CD14-positive monocyte (primary cell): ENCODE measurements around the gene TMEM187. TPM values are rescaled to one million over a fixed set of nuclear protein-coding genes. Genes with fewer than 3 reads are reported as not detected.

ENCODE experiments used
- DNase-seq, 3 donors: peaks; one replicate each; pipeline ENCODE4 v3.0.0-alpha.2; 2011 to 2022
- H2AFZ ChIP-seq: 2 replicates; pipeline ENCODE4 v1.6.0; 2012; ENCODE audit warnings: mild to moderate bottlenecking, low read depth, low read length, inconsistent platforms; ENCODE audit not compliant: insufficient read depth, poor library complexity, severe bottlenecking
- H3K27ac ChIP-seq, 2 donors: 1 replicate in 1 of 2; 2 replicates in 1 of 2; pipeline ENCODE4 v1.5.1; 2012 to 2013; ENCODE audit warnings: low read length in 2 of 2, control low read depth in 1 of 2, inconsistent platforms in 1 of 2, low read depth in 1 of 2, mild to moderate bottlenecking in 1 of 2
- H3K27me3 ChIP-seq, 2 donors: one replicate each; pipeline versions ENCODE4 v1.6.0 to v1.6.1; 2011 to 2013; ENCODE audit warnings: low read length in 2 of 2; ENCODE audit not compliant: control insufficient read depth in 2 of 2, insufficient read depth in 2 of 2
- H3K36me3 ChIP-seq, 2 donors: replicated peaks in 1 of 2; 1 replicate in 1 of 2; 2 replicates in 1 of 2; pipeline versions ENCODE4 v1.5.1 to v1.6.1; 2012 to 2013; ENCODE audit warnings: low read length in 2 of 2, control low read depth in 1 of 2, inconsistent platforms in 1 of 2, mild to moderate bottlenecking in 1 of 2; ENCODE audit not compliant: insufficient read depth in 2 of 2, control insufficient read depth in 1 of 2
- H3K4me1 ChIP-seq, 2 donors: 1 replicate in 1 of 2; 2 replicates in 1 of 2; pipeline versions ENCODE4 v1.5.1 to v1.6.1; 2012 to 2013; ENCODE audit warnings: low read length in 2 of 2, control low read depth in 1 of 2, inconsistent platforms in 1 of 2, mild to moderate bottlenecking in 1 of 2, moderate library complexity in 1 of 2; ENCODE audit not compliant: insufficient read depth in 2 of 2, control insufficient read depth in 1 of 2
- H3K4me2 ChIP-seq: replicated peaks from 2 replicates; pipeline ENCODE3; 2012; ENCODE audit warnings: low read length, moderate library complexity, mild to moderate bottlenecking; ENCODE audit not compliant: poor library complexity, severe bottlenecking; ENCODE audit errors: extremely low read depth
- H3K4me3 ChIP-seq, 3 experiments: fragments of 200-600 bp in 1 of 3; sonication (generic) in 1 of 3; replicated peaks in 1 of 3; 1 replicate in 2 of 3; 2 replicates in 1 of 3; pipeline ENCODE4 v1.5.1; 2011 to 2013; ENCODE audit warnings: low read length in 3 of 3, mild to moderate bottlenecking in 3 of 3, control low read depth in 2 of 3, low read depth in 2 of 3, inconsistent platforms in 1 of 3, moderate library complexity in 1 of 3
- H3K79me2 ChIP-seq: 2 replicates; pipeline ENCODE4 v1.6.0; 2012; ENCODE audit warnings: mild to moderate bottlenecking, control low read depth, inconsistent platforms, low read length, moderate library complexity; ENCODE audit not compliant: insufficient read depth
- H3K9ac ChIP-seq: 2 replicates; pipeline ENCODE4 v1.6.0; 2017; ENCODE audit warnings: low read length, mild to moderate bottlenecking; ENCODE audit not compliant: insufficient read depth, poor library complexity, severe bottlenecking
- H3K9me3 ChIP-seq, 2 donors: replicated peaks in 1 of 2; 1 replicate in 1 of 2; 2 replicates in 1 of 2; pipeline versions ENCODE4 v1.5.1 to v1.6.1; 2012 to 2013; ENCODE audit warnings: low read length in 2 of 2, control low read depth in 1 of 2; ENCODE audit not compliant: control insufficient read depth in 1 of 2, insufficient read depth in 1 of 2
- H4K20me1 ChIP-seq: 2 replicates; pipeline ENCODE4 v1.6.0; 2012; ENCODE audit warnings: mild to moderate bottlenecking, low read length, control low read depth, moderate library complexity; ENCODE audit not compliant: insufficient read depth
- H3K27ac Mint-ChIP-seq, 7 donors: one replicate each; pipeline ENCODE4 v1.8.0; 2020; ENCODE audit warnings: mild to moderate bottlenecking in 7 of 7, mixed read lengths in 7 of 7, moderate library complexity in 6 of 7, inconsistent platforms in 2 of 7
- H3K27me3 Mint-ChIP-seq, 3 donors: one replicate each; pipeline ENCODE4 v1.8.0; 2021 to 2022; ENCODE audit warnings: low read depth in 3 of 3, mild to moderate bottlenecking in 3 of 3, mixed read lengths in 3 of 3, moderate library complexity in 3 of 3, inconsistent platforms in 1 of 3
- H3K36me3 Mint-ChIP-seq, 2 donors: one replicate each; pipeline ENCODE4 v1.8.0; 2020; ENCODE audit warnings: mixed read lengths in 2 of 2, inconsistent platforms in 1 of 2, mild to moderate bottlenecking in 1 of 2
- H3K4me1 Mint-ChIP-seq: one replicate; pipeline ENCODE4 v1.8.0; 2020; ENCODE audit warnings: mild to moderate bottlenecking, mixed read lengths
- H3K4me3 Mint-ChIP-seq, 2 donors: one replicate each; pipeline ENCODE4 v1.8.0; 2020; ENCODE audit warnings: mild to moderate bottlenecking in 2 of 2, mixed read lengths in 2 of 2, moderate library complexity in 1 of 2
- H3K9me3 Mint-ChIP-seq, 7 donors: one replicate each; pipeline ENCODE4 v1.8.0; 2020 to 2022; ENCODE audit warnings: mixed read lengths in 7 of 7, mild to moderate bottlenecking in 6 of 7, moderate library complexity in 6 of 7, inconsistent platforms in 2 of 7
- WGBS: methylation state at CpG from one replicate; pipeline ENCODE4 v1.1.5; 2013; ENCODE audit warnings: missing lambda C conversion rate; ENCODE audit not compliant: insufficient coverage; 5-methylcytosine and 5-hydroxymethylcytosine counted together
- intact Hi-C, 2 donors: fragments of 100-400 bp; cut with micrococcal nuclease; formaldehyde crosslinking; loops; one replicate each; pipeline versions ENCODE4 v1.15.0 to v1.15.1; 2023
- polyA plus RNA-seq, 3 donors: library from polyadenylated mRNA; depleted of rRNA in 1 of 3; unstranded in 2 of 3; stranded (reverse) in 1 of 3; fragments of 300-500 nt in 2 of 3; fragments of >200 nt in 1 of 3; fragmentation: Illumina TruSeq in 2 of 3; gene quantifications; 1 replicate in 2 of 3; 2 replicates in 1 of 3; pipeline ENCODE4 v1.2.3, GENCODE V29; 2012 to 2021
- TF ChIP-seq, protein P1 (sequence below): fragments of 200-600 bp; IDR thresholded peaks from one replicate; pipeline ENCODE4 v1.8.0; 2022; ENCODE audit warnings: antibody characterized with exemption, mild to moderate bottlenecking

TMEM187 gene
- polyA plus RNA-seq, 3 donors = 2.8 to 10.3 (median 4.9) TPM

DNA sequence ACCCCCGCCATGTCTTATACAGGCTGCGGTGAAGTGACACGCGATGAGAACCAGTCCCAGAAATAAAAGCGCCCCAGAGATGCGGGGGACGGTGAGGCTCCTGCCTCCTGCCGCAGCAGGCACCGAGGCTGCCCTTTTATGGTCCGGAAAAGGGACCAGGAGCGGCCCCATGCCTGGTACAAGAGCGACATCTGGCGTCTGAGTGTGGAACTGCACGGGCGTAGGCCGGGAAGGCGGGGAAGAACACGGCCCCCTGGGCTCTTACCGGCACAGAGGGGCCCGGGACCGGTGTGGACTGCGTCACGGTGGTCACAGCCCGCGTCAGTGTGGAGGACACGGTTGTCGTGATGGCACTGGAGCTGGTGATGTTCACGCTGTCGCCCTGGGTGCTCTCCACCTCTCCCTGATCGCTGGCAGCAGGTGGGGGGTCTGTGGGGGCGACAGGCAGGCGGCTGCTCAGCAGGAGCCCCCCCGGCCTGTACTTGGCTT lies 19.2 kb upstream of the TMEM187 start:
- no peak overlapping the region for H3K4me2 ChIP-seq
- WGBS = 38% methylated on average over 9 of the region's 33 CpGs
- Mint-ChIP-seq H3K4me3 (no peak overlapping the region), H3K27ac (peak overlapping the region in 1 of 7 donors; percentile 41), H3K9me3 (peaks cover 0 to 3% (median 0%) of the 10 kb centered on the region in 7 donors), H3K4me1 (peaks cover 1% of the 10 kb centered on the region), H3K27me3 (peaks cover 0 to 6% (median 0%) of the 10 kb centered on the region in 3 donors), H3K36me3 (peaks cover 55 to 93% of the 10 kb centered on the region in 2 donors)
- peaks cover 0 to 6% of the 10 kb centered on the region in 2 donors for H3K4me1 ChIP-seq
- no peak overlapping the region for H3K4me3 ChIP-seq
- H3K9ac ChIP-seq = no peak overlapping the region
- TF ChIP-seq, protein P1, sequence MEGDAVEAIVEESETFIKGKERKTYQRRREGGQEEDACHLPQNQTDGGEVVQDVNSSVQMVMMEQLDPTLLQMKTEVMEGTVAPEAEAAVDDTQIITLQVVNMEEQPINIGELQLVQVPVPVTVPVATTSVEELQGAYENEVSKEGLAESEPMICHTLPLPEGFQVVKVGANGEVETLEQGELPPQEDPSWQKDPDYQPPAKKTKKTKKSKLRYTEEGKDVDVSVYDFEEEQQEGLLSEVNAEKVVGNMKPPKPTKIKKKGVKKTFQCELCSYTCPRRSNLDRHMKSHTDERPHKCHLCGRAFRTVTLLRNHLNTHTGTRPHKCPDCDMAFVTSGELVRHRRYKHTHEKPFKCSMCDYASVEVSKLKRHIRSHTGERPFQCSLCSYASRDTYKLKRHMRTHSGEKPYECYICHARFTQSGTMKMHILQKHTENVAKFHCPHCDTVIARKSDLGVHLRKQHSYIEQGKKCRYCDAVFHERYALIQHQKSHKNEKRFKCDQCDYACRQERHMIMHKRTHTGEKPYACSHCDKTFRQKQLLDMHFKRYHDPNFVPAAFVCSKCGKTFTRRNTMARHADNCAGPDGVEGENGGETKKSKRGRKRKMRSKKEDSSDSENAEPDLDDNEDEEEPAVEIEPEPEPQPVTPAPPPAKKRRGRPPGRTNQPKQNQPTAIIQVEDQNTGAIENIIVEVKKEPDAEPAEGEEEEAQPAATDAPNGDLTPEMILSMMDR = peak; percentile 87
- peaks cover 77 to 92% of the 10 kb centered on the region in 2 donors for H3K36me3 ChIP-seq
- no peak overlapping the region for H3K27ac ChIP-seq
- peak; percentile 49 to 61 (median 60) for DNase-seq
- intact Hi-C loops = loop anchor here (5.0 to 10.0 kb wide), 3 partner anchors 36 to 191 kb away; partner anchors contain the start of gene PLXNB3 (in 2 of the 2)
- no peaks in the 10 kb centered on the region for H3K9me3 ChIP-seq
- no peak overlapping the region for H2AFZ ChIP-seq
- peaks cover 96% of the 10 kb centered on the region for H4K20me1 ChIP-seq
- H3K27me3 ChIP-seq = no peaks in the 10 kb centered on the region
- peaks cover 6% of the 10 kb centered on the region for H3K79me2 ChIP-seq

DNA sequence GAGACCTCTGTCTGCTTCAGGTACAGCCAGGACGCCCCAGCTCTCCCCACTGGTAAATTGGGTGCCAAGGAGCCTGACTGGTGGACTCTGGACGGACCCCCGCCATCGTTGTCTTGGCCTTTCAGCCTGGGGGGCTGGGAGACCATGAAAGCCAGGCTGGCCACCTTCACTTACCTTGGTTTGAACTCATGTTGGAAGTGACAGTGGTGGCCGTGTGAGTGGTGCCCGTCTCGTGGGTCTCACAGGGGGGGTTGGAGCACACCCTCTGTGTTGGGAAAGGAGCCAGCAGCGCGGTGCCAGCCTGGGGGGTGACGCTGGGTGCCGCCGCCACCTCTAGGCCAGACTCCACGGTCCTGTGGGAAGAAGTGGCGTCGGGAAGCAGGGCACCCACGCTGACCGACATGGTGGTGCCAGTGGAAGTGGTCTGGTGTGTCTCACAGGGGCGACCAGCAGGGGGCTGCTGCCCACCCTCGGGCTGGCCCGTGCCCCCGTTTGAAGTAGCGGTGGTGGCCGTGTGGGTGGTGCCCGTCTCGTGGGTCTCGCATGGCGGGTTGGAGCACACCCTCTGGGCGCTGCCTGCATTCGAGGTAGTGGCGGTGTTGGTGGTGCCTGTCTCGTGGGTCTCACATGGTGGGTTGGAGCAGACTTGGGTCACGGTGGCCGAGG lies 18.5 kb upstream of the TMEM187 start:
- intact Hi-C loops = loop anchor here (5.0 to 10.0 kb wide), 3 partner anchors 37 to 192 kb away; partner anchors contain the start of gene PLXNB3 (in 2 of the 2)
- Histone ChIP-seq H3K9me3 (no peaks in the 10 kb centered on the region), H3K36me3 (peaks cover 84 to 98% of the 10 kb centered on the region in 2 donors), H3K9ac (no peak overlapping the region), H3K79me2 (peaks cover 6% of the 10 kb centered on the region), H2AFZ (no peak overlapping the region), H3K4me3 (no peak overlapping the region), H4K20me1 (peaks cover 96% of the 10 kb centered on the region), H3K27me3 (no peaks in the 10 kb centered on the region), H3K27ac (no peak overlapping the region), H3K4me2 (no peak overlapping the region), H3K4me1 (no peaks in the 10 kb centered on the region)
- Mint-ChIP-seq H3K4me3 (no peak overlapping the region), H3K36me3 (peaks cover 60 to 93% of the 10 kb centered on the region in 2 donors), H3K9me3 (peaks cover 0 to 3% (median 0%) of the 10 kb centered on the region in 7 donors), H3K27ac (peak overlapping the region in 1 of 7 donors; percentile 63), H3K4me1 (peaks cover 1% of the 10 kb centered on the region), H3K27me3 (peaks cover 0 to 6% (median 0%) of the 10 kb centered on the region in 3 donors)
- no peak for DNase-seq
- TF ChIP-seq, protein P1 = no peak
- WGBS = 61% methylated on average over 6 of the region's 33 CpGs
